Activated CD4-positive, alpha-beta T cell treated with anti-CD3 and anti-CD28 coated beads for 4 hours (primary cell): ENCODE measurements around the gene WDR35.
A peak's percentile ranks its signal among the peaks of the same experiment; 100 is the strongest.

Experiments used
- DNase-seq, 2 donors: peaks; one replicate each; pipeline ENCODE4 v3.0.0-alpha.2; 2020

Gene WDR35

DNA sequence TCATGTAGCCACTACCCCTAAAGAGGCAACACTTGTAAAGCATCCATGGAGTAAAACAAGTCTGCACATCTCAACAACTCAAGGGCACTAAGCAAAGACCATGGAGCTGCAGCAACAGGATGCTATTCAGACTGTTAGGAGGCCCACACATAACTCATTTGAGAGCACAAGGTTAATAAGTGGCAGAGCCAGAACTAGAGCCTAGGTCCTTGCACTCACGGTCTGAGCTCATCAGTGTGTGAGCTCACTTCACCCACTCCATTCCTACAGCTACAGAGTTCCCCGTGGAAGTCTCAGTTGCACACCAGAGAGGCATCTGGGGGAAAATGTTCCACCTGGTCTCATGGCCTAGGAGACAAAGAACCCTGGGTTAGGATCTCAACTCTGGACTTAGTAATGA lies 123.1 kb downstream of the WDR35 start:
- no peak for DNase-seq

DNA sequence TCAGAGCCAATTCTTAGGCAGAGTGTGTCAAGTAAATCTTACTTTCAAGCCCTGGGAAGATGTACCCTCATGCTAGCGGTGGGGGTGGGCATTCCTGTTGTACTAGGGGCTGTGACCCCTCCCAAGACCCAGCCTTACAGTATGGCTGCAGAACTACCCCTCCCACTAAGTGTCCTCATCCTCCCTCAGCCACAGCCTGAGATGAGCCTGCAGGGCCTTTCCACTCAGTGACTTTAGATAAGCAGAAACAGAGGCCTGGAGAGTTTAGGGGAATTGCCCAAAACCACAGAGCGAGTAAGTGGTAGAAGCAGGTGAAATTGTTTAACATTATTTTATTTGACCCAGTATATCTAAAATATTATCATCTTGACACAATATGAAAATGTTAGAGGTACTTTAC lies 124.8 kb downstream of the WDR35 start:
- DNase-seq: no peak

DNA sequence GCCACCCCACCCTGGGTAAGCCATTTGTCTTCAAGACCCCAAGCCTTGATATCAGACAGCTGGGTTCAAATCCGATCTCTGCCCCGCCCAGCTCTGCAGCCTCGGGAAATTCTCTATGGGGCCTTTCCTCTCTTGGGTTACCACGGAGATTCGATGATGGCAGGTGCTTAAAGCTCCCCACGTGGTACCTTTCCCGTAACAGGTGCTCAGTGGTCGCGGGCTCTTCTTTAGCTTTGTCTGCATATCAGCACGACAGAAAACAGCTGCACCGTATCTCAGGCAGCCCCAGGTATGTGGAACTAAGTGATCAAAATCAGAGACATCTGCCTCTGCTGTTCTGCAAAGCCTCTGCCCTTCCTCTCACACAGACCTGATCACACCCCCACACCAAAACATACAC lies 125.5 kb downstream of the WDR35 start:
- DNase-seq: no peak

DNA sequence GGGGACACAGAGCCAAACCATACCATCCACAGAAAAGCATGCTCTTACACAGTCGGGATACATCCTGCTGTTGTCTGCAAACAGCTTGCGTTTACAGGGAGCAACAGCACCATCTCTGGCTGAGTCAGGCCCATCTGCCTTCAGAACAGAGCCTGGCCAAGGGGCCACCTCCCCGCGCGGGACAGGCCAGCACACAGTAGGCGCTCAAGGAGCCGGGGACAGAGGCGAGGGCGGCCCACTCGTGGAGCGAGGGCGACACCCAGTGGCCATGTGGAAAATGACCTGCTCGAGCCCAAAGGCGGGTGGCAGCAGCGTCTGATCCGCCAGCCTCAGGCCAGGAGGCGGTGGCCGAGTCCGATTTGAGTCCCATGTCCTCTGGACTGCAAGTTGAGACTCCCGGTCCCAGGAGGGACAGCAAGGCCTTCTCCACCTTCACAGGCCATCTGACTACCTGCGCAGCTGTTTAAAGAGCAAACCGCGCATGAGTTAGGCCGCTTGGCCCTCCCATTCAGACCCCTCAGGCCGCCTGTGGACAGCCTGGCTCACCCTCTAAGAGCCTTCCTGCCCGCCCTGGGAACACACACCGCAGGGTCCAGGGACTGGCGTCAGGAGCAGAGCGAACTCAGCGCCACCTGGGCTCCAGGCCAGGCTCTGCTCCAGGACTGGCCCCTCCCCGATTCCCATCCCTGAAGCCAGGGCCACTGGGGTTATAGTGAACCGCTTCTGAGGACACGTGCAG lies 126.4 kb downstream of the WDR35 start:
- peak; percentile 57 to 65 for DNase-seq

DNA sequence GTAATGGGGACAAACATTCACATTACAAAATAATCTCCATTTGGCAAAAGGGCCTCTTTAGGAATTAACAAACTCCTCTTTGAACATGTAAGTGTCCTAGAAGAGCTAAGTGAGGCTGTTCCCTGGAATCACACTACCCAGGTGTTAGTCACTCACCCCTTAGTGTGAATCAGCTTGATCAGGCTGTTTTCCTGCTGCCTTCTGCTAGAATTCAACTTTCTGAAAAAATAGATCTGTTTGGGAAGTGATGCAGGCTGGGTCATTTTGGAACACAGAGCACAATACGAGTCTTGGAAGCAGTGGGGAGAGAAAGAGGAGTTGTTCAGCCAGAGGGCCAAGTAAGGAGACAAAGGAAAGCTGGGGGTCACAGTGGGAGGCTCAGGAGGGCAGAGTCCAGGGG lies 128.1 kb downstream of the WDR35 start:
- no peak for DNase-seq
